K562 (cell line): ENCODE data around the gene ACSS2. TPM values are rescaled to one million over a fixed set of nuclear protein-coding genes. Genes with fewer than 3 reads are reported as not detected.

ENCODE experiments used
- BACH1 ChIP-seq: fragments of 200-800 bp; sonication (Bioruptor generic); IDR thresholded peaks from 2 replicates; pipeline ENCODE4 v1.6.1; 2016; ENCODE audit warnings: missing genetic modification characterization, missing compliant biosample characterization
- BRF2 ChIP-seq: IDR thresholded peaks from 3 replicates; pipeline ENCODE4 v1.6.1; 2011; ENCODE audit warnings: borderline replicate concordance, mild to moderate bottlenecking; ENCODE audit not compliant: insufficient read length, insufficient read depth
- HDAC3 ChIP-seq: fragments of 450-650 bp; IDR thresholded peaks from 2 replicates; pipeline ENCODE4 v1.6.1; 2018; ENCODE audit warnings: borderline replicate concordance, mild to moderate bottlenecking, moderate library complexity; ENCODE audit not compliant: partially characterized antibody
- HINFP ChIP-seq: fragments of 450-650 bp; conservative IDR thresholded peaks from 2 replicates; pipeline ENCODE4 v1.6.1; 2016; ENCODE audit warnings: missing genetic modification characterization, low read depth, mild to moderate bottlenecking, control low read depth, missing compliant biosample characterization
- HMBOX1 ChIP-seq: sonication (generic); IDR thresholded peaks from 2 replicates; pipeline ENCODE4 v1.6.1; 2016
- HOXB6 ChIP-seq: fragments of 250-450 bp; sonication (Bioruptor Pico); IDR thresholded peaks from 2 replicates; pipeline ENCODE4 v1.5.1; 2022; ENCODE audit warnings: mild to moderate bottlenecking, borderline replicate concordance
- MEIS2 ChIP-seq: fragments of 450-650 bp; IDR thresholded peaks from 2 replicates; pipeline ENCODE4 v1.6.1; 2014; ENCODE audit warnings: mild to moderate bottlenecking; ENCODE audit not compliant: partially characterized antibody
- NCOR1 ChIP-seq: fragments of 450-650 bp; IDR thresholded peaks from 2 replicates; pipeline ENCODE4 v1.6.1; 2016; ENCODE audit warnings: mild to moderate bottlenecking, moderate library complexity
- PRDM10 ChIP-seq: fragments of 450-650 bp; IDR thresholded peaks from 2 replicates; pipeline ENCODE4 v1.6.1; 2018; ENCODE audit not compliant: partially characterized antibody
- RBM39 ChIP-seq: fragments of 200-400 bp; formaldehyde crosslinking; optimal IDR thresholded peaks from 2 replicates; pipeline ENCODE3; 2018; ENCODE audit warnings: low read depth, low read length
- SRSF7 ChIP-seq: fragments of 200-400 bp; formaldehyde crosslinking; optimal IDR thresholded peaks from 2 replicates; pipeline ENCODE3; 2017; ENCODE audit warnings: mild to moderate bottlenecking, low read depth, low read length
- TAF7 ChIP-seq: fragments of 450-650 bp; IDR thresholded peaks from 2 replicates; pipeline ENCODE4 v1.6.1; 2016; ENCODE audit warnings: missing genetic modification characterization, missing compliant biosample characterization
- UBTF ChIP-seq, 2 experiments: IDR thresholded peaks; 2 replicates each; pipeline ENCODE4 v1.6.1; 2012; ENCODE audit warnings: improper control_type of control experiment in 2 of 2, low read depth in 2 of 2, low read length in 2 of 2, borderline replicate concordance in 1 of 2
- USF2 ChIP-seq: sonication (generic); formaldehyde crosslinking; IDR thresholded peaks from 2 replicates; pipeline ENCODE4 v1.5.0; 2020; ENCODE audit warnings: missing genetic modification reagents
- ZNF699 ChIP-seq: fragments of 250-450 bp; sonication (Bioruptor Pico); IDR thresholded peaks from 2 replicates; pipeline ENCODE4 v1.8.0; 2021; ENCODE audit warnings: mild to moderate bottlenecking, moderate library complexity; ENCODE audit not compliant: insufficient replicate concordance
- polyA plus RNA-seq, 8 experiments: library from polyadenylated mRNA; depleted of rRNA in 4 of 8; stranded (reverse) in 5 of 8; unstranded in 3 of 8; fragments of >200 nt; fragmentation: Nextera tagmentation in 2 of 8; fragmentation: Illumina TruSeq in 1 of 8; extraction: Ambion mirVana in 2 of 8; extraction: Trizol in 1 of 8; gene quantifications; 2 replicates each; pipeline versions ENCODE4 v1.2.1 to v1.2.3, GENCODE V29; 2011 to 2014; ENCODE audit warnings: inconsistent platforms in 1 of 8, missing spikeins in 1 of 8
- total RNA-seq, 7 experiments: library from RNA; depleted of rRNA in 6 of 7; stranded (reverse); fragments of >200 nt in 6 of 7; fragmentation: Illumina TruSeq in 2 of 7; extraction: Trizol in 2 of 7; gene quantifications; 2 replicates each; pipeline versions ENCODE4 v1.2.1 to v1.2.3, GENCODE V29; 2011 to 2021; ENCODE audit warnings: low replicate concordance in 1 of 7

Gene ACSS2
- total and polyA plus RNA-seq, 9 of the 15 experiments (the other 6 are each of a cell fraction or from before 2014, with no cell fraction given) = 21.9 to 246 (median 66.2) TPM

GRCh38 chr20:34876406-34877282, at the start of gene ACSS2 (continued):
- TF ChIP-seq USF2 (CRISPR knock-in tag) = no peak
- no peak for TF ChIP-seq BRF2
- TF ChIP-seq HINFP = no peak
- no peak for TF ChIP-seq RBM39
- TF ChIP-seq BACH1 (tag) = no peak
- TF ChIP-seq TAF7 (tag) = no peak
- no peak for TF ChIP-seq HDAC3
- no peak for TF ChIP-seq HMBOX1
- TF ChIP-seq HOXB6 (CRISPR knock-in tag) = no peak
- no peak for TF ChIP-seq SRSF7
- no peak for TF ChIP-seq NCOR1
- no peak for TF ChIP-seq ZNF699 (CRISPR knock-in tag)
- peak; percentile 79 to 96; a peak in 3 of 4 replicates for TF ChIP-seq UBTF (IDR thresholded peaks at IDR 0.05; ENCODE audit: borderline replicate concordance in 1 of 2, low read depth in 2 of 2, low read length in 2 of 2)
- no peak for TF ChIP-seq PRDM10
- no peak for TF ChIP-seq MEIS2
